Measurements from ENCODE around the gene MCM7. TPM values are rescaled to one million over a fixed set of nuclear protein-coding genes. Genes with fewer than 3 reads are reported as not detected.

Gene MCM7
- total and polyA plus RNA-seq, 2 of the 13 experiments (the other 11 are each of a cell fraction or from before 2014, with no cell fraction given), result 84.5 to 214 TPM

GRCh38 chr7:100126931-100127865 lies 26.0 kb upstream of the MCM7 start, which contains the start of gene MBLAC1 (continued):
- TF ChIP-seq ZNF407 (CRISPR knock-in tag; IDR thresholded peaks at IDR 0.05; ENCODE audit: not compliant biosample characterization), result no peak
- TF ChIP-seq ZNF431 (CRISPR knock-in tag; IDR thresholded peaks at IDR 0.05; ENCODE audit: borderline replicate concordance, low read depth), result 0 out of 2 replicates have a peak, but pooled peaks have one; percentile 54
- TF ChIP-seq PHF20 (CRISPR knock-in tag; IDR thresholded peaks at IDR 0.05), result peak; percentile 69; the same call in 1 of the 2 replicates
- TF ChIP-seq JUN (CRISPR knock-in tag; IDR thresholded peaks at IDR 0.05), result 0 out of 2 replicates have a peak, but pooled peaks have one; percentile 5
- no peak for TF ChIP-seq PPARG (CRISPR knock-in tag; conservative IDR thresholded peaks at IDR 0.05)
- TF ChIP-seq MYC (CRISPR knock-in tag; IDR thresholded peaks at IDR 0.05; ENCODE audit: borderline replicate concordance), result peak; percentile 40; the same call in 1 of the 2 replicates
- no peak for TF ChIP-seq GLMP (CRISPR knock-in tag; IDR thresholded peaks at IDR 0.05; ENCODE audit: borderline replicate concordance)
- peak; percentile 68 for TF ChIP-seq MEF2D (CRISPR knock-in tag; IDR thresholded peaks at IDR 0.05)
- TF ChIP-seq SIN3A (IDR thresholded peaks at IDR 0.05; ENCODE audit: borderline replicate concordance, low read depth, low read length), result peak; percentile 9; the same call in 1 of the 2 replicates
- no peak for TF ChIP-seq ZFP36L2 (CRISPR knock-in tag; IDR thresholded peaks at IDR 0.05)
- TF ChIP-seq ZNF468 (CRISPR knock-in tag; IDR thresholded peaks at IDR 0.05), result peak; percentile 50; the same call in 1 of the 2 replicates
- TF ChIP-seq ZBTB39 (CRISPR knock-in tag; IDR thresholded peaks at IDR 0.05), result peak; percentile 41; the same call in 1 of the 2 replicates
- no peak for TF ChIP-seq NFE2L1 (CRISPR knock-in tag; IDR thresholded peaks at IDR 0.05; ENCODE audit: borderline replicate concordance)
- TF ChIP-seq BRCA1 (CRISPR knock-in tag; IDR thresholded peaks at IDR 0.05), result peak; percentile 79; the same call in 1 of the 2 replicates
- no peak for TF ChIP-seq STAT5B (CRISPR knock-in tag; IDR thresholded peaks at IDR 0.05)

Measured in HepG2 (cell line).